ENCODE data around the gene HMCN1.

HMCN1 gene

DNA sequence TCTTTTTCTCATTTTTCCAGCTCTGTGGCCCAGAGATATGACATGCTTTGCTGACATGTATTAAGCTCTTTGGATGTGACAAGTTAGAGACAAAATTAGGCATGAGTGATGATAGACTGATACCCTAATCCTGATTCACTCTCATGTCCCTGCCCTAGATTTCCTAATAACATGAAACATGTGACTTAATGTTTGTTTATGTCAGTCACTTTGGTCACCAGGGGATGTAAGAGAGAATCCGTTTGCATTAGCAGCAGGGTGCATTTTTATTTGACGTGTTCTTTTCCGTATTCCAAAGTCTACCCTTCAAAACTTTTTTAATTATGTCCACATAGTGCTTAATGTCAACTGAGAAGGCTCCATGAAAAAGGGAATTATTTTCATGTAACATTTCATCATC is 192.4 kb downstream of the HMCN1 start:
- no peaks in the 10 kb centered on the region for H3K36me3 Mint-ChIP-seq (ENCODE audit: insufficient read depth)
- peaks cover 0 to 4% of the 10 kb centered on the region in 2 donors for H3K27me3 Mint-ChIP-seq
- no peaks in the 10 kb centered on the region for H3K4me1 Mint-ChIP-seq (ENCODE audit: low read depth in 2 of 2)
- no peak overlapping the region for H3K4me3 Mint-ChIP-seq
- no peaks in the 10 kb centered on the region for H3K9me3 Mint-ChIP-seq
- DNase-seq = no peak
- ATAC-seq (replicated peaks) = no peak
- H3K27ac Mint-ChIP-seq = no peak overlapping the region

- Mint-ChIP-seq H3K4me1 (ENCODE audit: low read depth in 2 of 2) (no peaks in the 10 kb centered on the region), H3K9me3 (no peaks in the 10 kb centered on the region), H3K4me3 (no peak overlapping the region), H3K27me3 (peaks cover 0 to 4% of the 10 kb centered on the region in 2 donors), H3K27ac (no peak overlapping the region), H3K36me3 (ENCODE audit: insufficient read depth) (no peaks in the 10 kb centered on the region)
- DNase-seq = no peak
- ATAC-seq (replicated peaks) = no peak
Measured at GRCh38 chr1:185929776-185930175, 195.6 kb downstream of the HMCN1 start.

GRCh38 chr1:185931438-185931837 is 197.2 kb downstream of the HMCN1 start:
- H3K27ac Mint-ChIP-seq = no peak overlapping the region
- H3K36me3 Mint-ChIP-seq (ENCODE audit: insufficient read depth) = no peaks in the 10 kb centered on the region
- H3K4me3 Mint-ChIP-seq = no peak overlapping the region
- DNase-seq (no peak), ATAC-seq (replicated peaks) (no peak)
- no peaks in the 10 kb centered on the region for H3K9me3 Mint-ChIP-seq
- H3K27me3 Mint-ChIP-seq = peaks cover 0 to 10% of the 10 kb centered on the region in 2 donors
- H3K4me1 Mint-ChIP-seq (ENCODE audit: low read depth in 2 of 2) = no peaks in the 10 kb centered on the region

DNA sequence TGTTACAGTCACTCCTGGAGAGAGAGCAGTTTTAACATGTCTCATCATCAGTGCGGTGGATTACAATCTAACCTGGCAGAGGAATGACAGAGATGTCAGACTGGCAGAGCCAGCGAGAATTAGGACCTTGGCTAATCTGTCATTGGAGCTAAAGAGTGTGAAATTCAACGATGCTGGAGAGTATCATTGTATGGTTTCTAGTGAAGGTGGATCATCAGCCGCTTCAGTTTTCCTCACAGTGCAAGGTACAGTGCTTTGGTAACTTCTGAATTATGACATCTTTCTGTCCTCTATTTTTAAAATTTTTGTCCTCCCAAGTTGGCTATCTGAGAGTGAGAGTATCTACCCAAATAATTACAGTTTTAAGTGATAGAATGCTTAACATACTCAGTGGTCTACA is 199.4 kb downstream of the HMCN1 start:
- no peaks in the 10 kb centered on the region for H3K9me3 Mint-ChIP-seq
- ATAC-seq (replicated peaks) = no peak
- no peak for DNase-seq
- H3K27ac Mint-ChIP-seq = no peak overlapping the region
- no peak overlapping the region for H3K4me3 Mint-ChIP-seq
- H3K36me3 Mint-ChIP-seq (ENCODE audit: insufficient read depth) = no peaks in the 10 kb centered on the region
- H3K27me3 Mint-ChIP-seq = peaks cover 0 to 6% of the 10 kb centered on the region in 2 donors
- no peaks in the 10 kb centered on the region for H3K4me1 Mint-ChIP-seq (ENCODE audit: low read depth in 2 of 2)

GRCh38 chr1:185934476-185935189 is 200.4 kb downstream of the HMCN1 start:
- H3K9me3 Mint-ChIP-seq = no peaks in the 10 kb centered on the region
- no peak for ATAC-seq (replicated peaks)

GRCh38 chr1:185935360-185935759 is 201.2 kb downstream of the HMCN1 start:
- H3K9me3 Mint-ChIP-seq = no peaks in the 10 kb centered on the region
- H3K27ac Mint-ChIP-seq = no peak overlapping the region

More at GRCh38 chr1:185934476-185935189, 200.4 kb downstream of the HMCN1 start:
- no peak for DNase-seq
- H3K27me3 Mint-ChIP-seq = peaks cover 0 to 6% of the 10 kb centered on the region in 2 donors
- no peaks in the 10 kb centered on the region for H3K4me1 Mint-ChIP-seq (ENCODE audit: low read depth in 2 of 2)
- no peaks in the 10 kb centered on the region for H3K36me3 Mint-ChIP-seq (ENCODE audit: insufficient read depth)
- H3K4me3 Mint-ChIP-seq = no peak overlapping the region
- H3K27ac Mint-ChIP-seq = no peak overlapping the region

DNA sequence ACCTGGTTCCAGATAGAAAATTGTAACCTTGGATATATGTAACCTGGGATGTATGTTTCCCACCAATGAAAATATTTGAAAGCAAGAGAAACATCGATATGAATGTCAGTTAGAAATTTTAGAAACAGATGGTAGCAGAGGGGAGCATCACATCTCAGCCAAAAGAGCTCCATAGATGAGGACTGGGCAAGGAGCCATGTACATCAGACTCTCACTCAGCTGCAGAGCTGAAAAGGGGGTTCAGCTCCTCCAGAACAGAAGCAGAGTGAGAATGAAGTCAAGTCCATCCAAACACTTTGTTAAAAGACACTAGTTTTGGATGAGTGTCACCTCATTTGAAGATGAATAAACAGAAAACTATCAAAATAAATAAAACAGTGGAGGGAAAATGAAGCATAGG is 202.4 kb downstream of the HMCN1 start:
- no peak for DNase-seq
- no peak for ATAC-seq (replicated peaks)
- no peaks in the 10 kb centered on the region for H3K36me3 Mint-ChIP-seq (ENCODE audit: insufficient read depth)
- H3K4me3 Mint-ChIP-seq = no peak overlapping the region
- H3K27ac Mint-ChIP-seq = no peak overlapping the region
- peaks cover 0 to 6% of the 10 kb centered on the region in 2 donors for H3K27me3 Mint-ChIP-seq
- H3K4me1 Mint-ChIP-seq (ENCODE audit: low read depth in 2 of 2) = no peaks in the 10 kb centered on the region
- no peaks in the 10 kb centered on the region for H3K9me3 Mint-ChIP-seq

More at GRCh38 chr1:185935360-185935759, 201.2 kb downstream of the HMCN1 start:
- DNase-seq = no peak
- no peak for ATAC-seq (replicated peaks)
- Mint-ChIP-seq H3K27me3 (peaks cover 0 to 6% of the 10 kb centered on the region in 2 donors), H3K4me3 (no peak overlapping the region), H3K36me3 (ENCODE audit: insufficient read depth) (no peaks in the 10 kb centered on the region), H3K4me1 (ENCODE audit: low read depth in 2 of 2) (no peaks in the 10 kb centered on the region)

GRCh38 chr1:185938396-185938795 is 204.2 kb downstream of the HMCN1 start:
- ATAC-seq (replicated peaks) = no peak

GRCh38 chr1:185939142-185939541 is 205.0 kb downstream of the HMCN1 start:
- no peak overlapping the region for H3K4me3 Mint-ChIP-seq
- no peak for DNase-seq
- H3K36me3 Mint-ChIP-seq (ENCODE audit: insufficient read depth) = no peaks in the 10 kb centered on the region
- no peaks in the 10 kb centered on the region for H3K4me1 Mint-ChIP-seq (ENCODE audit: low read depth in 2 of 2)
- ATAC-seq (replicated peaks) = no peak
- peaks cover 0 to 6% of the 10 kb centered on the region in 2 donors for H3K27me3 Mint-ChIP-seq
- no peak overlapping the region for H3K27ac Mint-ChIP-seq
- H3K9me3 Mint-ChIP-seq = no peaks in the 10 kb centered on the region

More at GRCh38 chr1:185938396-185938795, 204.2 kb downstream of the HMCN1 start:
- DNase-seq = no peak
- Mint-ChIP-seq H3K4me1 (ENCODE audit: low read depth in 2 of 2) (no peaks in the 10 kb centered on the region), H3K36me3 (ENCODE audit: insufficient read depth) (no peaks in the 10 kb centered on the region), H3K27ac (no peak overlapping the region), H3K27me3 (peaks cover 0 to 6% of the 10 kb centered on the region in 2 donors), H3K4me3 (no peak overlapping the region), H3K9me3 (no peaks in the 10 kb centered on the region)

DNA sequence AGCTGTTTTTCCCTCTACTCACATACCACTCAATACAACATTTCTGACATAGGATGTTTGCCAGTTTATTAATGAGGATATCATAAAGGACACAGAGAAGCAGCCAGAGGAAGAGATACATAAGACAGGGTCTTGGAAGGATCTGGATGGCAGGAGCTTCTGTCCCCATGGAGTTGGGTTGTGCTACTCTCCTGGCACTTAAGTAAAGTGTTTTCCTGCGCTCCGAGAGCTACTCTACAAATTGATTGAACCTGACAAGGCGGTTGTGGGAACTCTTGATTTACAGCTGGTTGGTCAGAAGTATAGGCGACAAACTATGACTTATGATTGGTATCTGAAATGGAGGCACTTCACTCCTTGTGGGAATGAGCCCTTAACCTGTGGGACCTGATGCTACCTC is 208.8 kb downstream of the HMCN1 start:
- Mint-ChIP-seq H3K27me3 (no peaks in the 10 kb centered on the region), H3K27ac (no peak overlapping the region), H3K36me3 (ENCODE audit: insufficient read depth) (no peaks in the 10 kb centered on the region), H3K4me3 (no peak overlapping the region), H3K4me1 (ENCODE audit: low read depth in 2 of 2) (no peaks in the 10 kb centered on the region), H3K9me3 (peaks cover 0 to 2% of the 10 kb centered on the region in 2 donors)
- ATAC-seq (replicated peaks) = no peak
- no peak for DNase-seq

DNA sequence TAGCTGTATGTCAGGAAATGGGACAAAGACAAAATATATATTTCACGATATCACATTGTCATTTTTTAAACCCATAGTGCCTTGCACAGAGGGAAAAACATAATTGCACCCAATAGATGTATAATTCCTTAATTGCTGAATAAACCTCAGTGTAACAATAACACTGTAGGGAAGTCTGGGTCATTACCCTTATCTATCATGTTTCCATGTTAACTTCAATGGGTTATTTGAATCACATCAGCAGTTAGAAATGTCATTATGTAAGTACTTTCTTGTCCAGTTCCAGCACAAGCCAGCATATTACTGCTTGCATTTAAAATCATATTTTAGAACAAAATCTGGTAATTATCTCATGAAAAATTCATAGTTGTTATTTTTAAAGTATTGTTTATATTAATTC is 222.7 kb downstream of the HMCN1 start:
- Mint-ChIP-seq H3K9me3 (no peaks in the 10 kb centered on the region), H3K27ac (no peak overlapping the region), H3K36me3 (ENCODE audit: insufficient read depth) (no peaks in the 10 kb centered on the region), H3K27me3 (peaks cover 13 to 15% of the 10 kb centered on the region in 2 donors), H3K4me3 (no peak overlapping the region), H3K4me1 (ENCODE audit: low read depth in 2 of 2) (no peaks in the 10 kb centered on the region)
- DNase-seq (no peak), ATAC-seq (replicated peaks) (no peak)

DNA sequence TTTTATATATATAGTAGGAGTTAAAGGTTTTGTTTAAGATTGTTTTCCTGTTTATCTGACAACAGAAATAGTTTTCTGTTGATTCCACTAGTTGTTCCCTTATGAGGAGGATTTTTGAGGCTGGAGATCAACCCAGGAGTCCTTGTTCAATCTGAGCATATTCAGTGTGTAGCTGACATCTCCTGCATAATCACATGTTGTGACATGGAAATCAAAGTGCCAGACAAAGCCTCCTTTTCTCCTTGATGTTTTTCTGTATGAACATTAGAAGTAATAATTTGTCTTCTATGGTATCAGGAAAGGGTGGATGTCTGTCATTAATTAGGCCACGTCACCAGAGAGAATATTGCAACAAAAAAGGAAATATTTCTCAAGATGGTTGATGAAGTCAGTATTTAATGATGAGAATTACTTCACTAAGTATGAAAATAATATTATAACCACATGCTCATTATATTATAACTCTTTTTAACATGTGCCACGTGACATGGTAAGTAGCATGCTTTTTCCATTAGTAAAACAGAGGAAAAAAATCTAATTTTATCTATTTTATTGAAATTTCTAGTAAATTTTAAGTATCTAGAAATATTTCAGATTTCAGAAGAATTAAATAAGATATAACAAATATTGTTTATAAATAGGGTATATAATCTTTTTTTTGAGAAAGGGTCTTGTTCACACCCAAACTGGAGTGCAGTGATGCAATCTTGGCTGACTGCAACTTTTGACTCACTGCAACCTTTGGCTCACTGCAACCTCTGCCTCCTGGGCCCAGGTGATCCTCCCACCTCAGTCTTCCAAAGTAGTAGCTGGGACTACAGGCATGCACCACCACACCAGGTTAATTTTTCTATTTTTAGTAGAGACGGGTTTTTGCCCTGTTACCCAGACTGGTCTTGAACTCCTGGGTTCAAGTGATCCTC is 223.5 kb downstream of the HMCN1 start:
- no peaks in the 10 kb centered on the region for H3K9me3 Mint-ChIP-seq
- H3K4me3 Mint-ChIP-seq = no peak overlapping the region
- no peak for ATAC-seq (replicated peaks)
- peaks cover 6 to 9% of the 10 kb centered on the region in 2 donors for H3K27me3 Mint-ChIP-seq
- no peaks in the 10 kb centered on the region for H3K4me1 Mint-ChIP-seq (ENCODE audit: low read depth in 2 of 2)
- H3K36me3 Mint-ChIP-seq (ENCODE audit: insufficient read depth) = no peaks in the 10 kb centered on the region
- no peak overlapping the region for H3K27ac Mint-ChIP-seq
- no peak for DNase-seq

- peaks cover 0 to 7% of the 10 kb centered on the region in 2 donors for H3K27me3 Mint-ChIP-seq
- no peaks in the 10 kb centered on the region for H3K9me3 Mint-ChIP-seq
- H3K36me3 Mint-ChIP-seq (ENCODE audit: insufficient read depth) = no peaks in the 10 kb centered on the region
- no peak overlapping the region for H3K27ac Mint-ChIP-seq
- no peak overlapping the region for H3K4me3 Mint-ChIP-seq
- DNase-seq (no peak), ATAC-seq (replicated peaks) (no peak)
- no peaks in the 10 kb centered on the region for H3K4me1 Mint-ChIP-seq (ENCODE audit: low read depth in 2 of 2)
Measured at GRCh38 chr1:185960422-185961321, 226.5 kb downstream of the HMCN1 start.
